DND-41 (cell line): Measurements from ENCODE around the gene PLEKHD1.

Source experiments
- ATAC-seq: fragments of 200-7000 bp; cut with Tn5 transposase; 3 replicates; pipeline ENCODE4 v1.9.1; 2021; ENCODE audit warnings: low read depth; ENCODE audit not compliant: insufficient read depth
- DNase-seq: peaks from one replicate; pipeline ENCODE4 v3.0.0-alpha.2; 2020
- H2AFZ ChIP-seq: 2 replicates; pipeline ENCODE4 v1.6.0; 2012; ENCODE audit warnings: low read depth, low read length
- H3K27ac ChIP-seq: 2 replicates; pipeline ENCODE4 v1.5.1; 2012; ENCODE audit warnings: low read length, inconsistent platforms
- H3K27me3 ChIP-seq: fragments of 200-600 bp; sonication (generic); 2 replicates; pipeline ENCODE4 v1.6.0; 2012; ENCODE audit warnings: low read length, mild to moderate bottlenecking, inconsistent platforms; ENCODE audit not compliant: insufficient read depth, poor library complexity
- H3K36me3 ChIP-seq: 2 replicates; pipeline ENCODE4 v1.5.1; 2012; ENCODE audit warnings: low read length, inconsistent platforms; ENCODE audit not compliant: insufficient read depth
- H3K4me1 ChIP-seq: 2 replicates; pipeline ENCODE4 v1.5.1; 2012; ENCODE audit warnings: mild to moderate bottlenecking, low read length; ENCODE audit not compliant: insufficient read depth
- H3K4me2 ChIP-seq: 2 replicates; pipeline ENCODE4 v1.6.0; 2012; ENCODE audit warnings: mild to moderate bottlenecking, moderate library complexity, low read length, inconsistent platforms; ENCODE audit not compliant: insufficient read depth
- H3K4me3 ChIP-seq, 2 experiments: fragments of 200-600 bp in 1 of 2; shearing (Covaris generic) in 1 of 2; 2 replicates each; pipeline ENCODE4 v1.5.1; 2012 to 2016; ENCODE audit warnings: inconsistent platforms in 2 of 2, low read length in 2 of 2, mild to moderate bottlenecking in 2 of 2, low read depth in 1 of 2, moderate library complexity in 1 of 2
- H3K79me2 ChIP-seq: 2 replicates; pipeline ENCODE4 v1.6.0; 2012; ENCODE audit warnings: low read length, inconsistent platforms; ENCODE audit not compliant: insufficient read depth
- H3K9ac ChIP-seq: 2 replicates; pipeline ENCODE4 v1.6.0; 2012; ENCODE audit warnings: low read depth, mild to moderate bottlenecking, inconsistent platforms, low read length, moderate library complexity
- H3K9me3 ChIP-seq: 2 replicates; pipeline ENCODE4 v1.5.1; 2012; ENCODE audit warnings: low read length, moderate library complexity, mild to moderate bottlenecking, inconsistent platforms; ENCODE audit not compliant: insufficient read depth, severe bottlenecking
- H4K20me1 ChIP-seq: 2 replicates; pipeline ENCODE4 v1.6.0; 2012; ENCODE audit warnings: low read length; ENCODE audit not compliant: insufficient read depth
- CTCF ChIP-seq: IDR thresholded peaks from 2 replicates; pipeline ENCODE4 v1.5.1; 2012; ENCODE audit warnings: borderline replicate concordance, low read length, moderate library complexity, mild to moderate bottlenecking; ENCODE audit not compliant: poor library complexity, severe bottlenecking; ENCODE audit errors: extremely low read depth
- EZH2 ChIP-seq: IDR thresholded peaks from 3 replicates; pipeline ENCODE4 v1.6.1; 2012; ENCODE audit warnings: borderline replicate concordance, low read depth, mild to moderate bottlenecking, moderate library complexity, low read length, inconsistent platforms; ENCODE audit not compliant: severe bottlenecking

The PLEKHD1 gene

GRCh38 chr14:69484444-69485314, at the start of gene PLEKHD1:
TSS of gene PLEKHD1 (plus strand) at chr14:69484728. CDS start at chr14:69484966, 238 bp downstream.
- Histone ChIP-seq H3K4me2 (no peak within 1 kb of the TSS), H3K9ac (no peak within 1 kb of the TSS), H3K27me3 (no peaks in the 10 kb centered on the region)

GRCh38 chr14:69439521-69440270, 44.8 kb upstream of the PLEKHD1 start:
- no peak overlapping the region for H2AFZ ChIP-seq
- H3K4me3 ChIP-seq, result no peak overlapping the region
- no peaks in the 10 kb centered on the region for H3K9me3 ChIP-seq
- H3K4me2 ChIP-seq, result no peak overlapping the region
- H3K27me3 ChIP-seq, result no peaks in the 10 kb centered on the region
- TF ChIP-seq CTCF, result no peak
- no peak for TF ChIP-seq EZH2
- H3K4me1 ChIP-seq, result peaks cover 25% of the 10 kb centered on the region
- ATAC-seq, result no peak
- DNase-seq, result no peak
- peaks cover 15% of the 10 kb centered on the region for H3K36me3 ChIP-seq
- peaks cover 41% of the 10 kb centered on the region for H3K79me2 ChIP-seq
- no peak overlapping the region for H3K9ac ChIP-seq
- H4K20me1 ChIP-seq, result peaks cover 3% of the 10 kb centered on the region; the same call in 1 of the 2 replicates
- no peak overlapping the region for H3K27ac ChIP-seq

More at GRCh38 chr14:69484444-69485314, at the start of gene PLEKHD1:
- ATAC-seq (no peak), DNase-seq (no peak)
- Histone ChIP-seq H2AFZ (no peak within 1 kb of the TSS), H3K27ac (no peak within 1 kb of the TSS), H3K9me3 (no peaks in the 10 kb centered on the region), H4K20me1 (no peaks in the 10 kb centered on the region), H3K4me1 (no peaks in the 10 kb centered on the region), H3K79me2 (no peaks in the 10 kb centered on the region), H3K4me3 (no peak within 1 kb of the TSS), H3K36me3 (no peaks in the 10 kb centered on the region)
- no peak for TF ChIP-seq EZH2
- TF ChIP-seq CTCF, result no peak

- Histone ChIP-seq H4K20me1 (peaks cover 3% of the 10 kb centered on the region; the same call in 1 of the 2 replicates), H3K9me3 (no peaks in the 10 kb centered on the region), H3K36me3 (peaks cover 20% of the 10 kb centered on the region), H3K4me3 (peak overlapping the region in 1 of 2 experiments; percentile 9; a peak in 1 of 4 replicates), H3K27me3 (no peaks in the 10 kb centered on the region), H3K79me2 (peaks cover 22% of the 10 kb centered on the region), H2AFZ (peak overlapping the region; percentile 9; the same call in 1 of the 2 replicates), H3K4me1 (peaks cover 25% of the 10 kb centered on the region), H3K4me2 (peak overlapping the region; percentile 7; the same call in 1 of the 2 replicates), H3K27ac (peak overlapping the region; percentile 72), H3K9ac (peak overlapping the region; percentile 27; the same call in 1 of the 2 replicates)
- DNase-seq, result peak; percentile 74
- peak; percentile 94 for ATAC-seq
- no peak for TF ChIP-seq CTCF
- no peak for TF ChIP-seq EZH2
Measured at GRCh38 chr14:69441948-69442347, 42.6 kb upstream of the PLEKHD1 start.
